Erythroblast (primary cell): Measurements from ENCODE around the gene SMIM32.

Experiments used
- GATA1 ChIP-seq: IDR thresholded peaks from 2 replicates; pipeline ENCODE4 v1.6.1; 2011; ENCODE audit warnings: low read depth, mild to moderate bottlenecking, control low read depth, low read length, moderate library complexity
- POLR2A ChIP-seq: IDR thresholded peaks from 2 replicates; pipeline ENCODE4 v1.6.1; 2011; ENCODE audit warnings: mild to moderate bottlenecking, low read length

- TF ChIP-seq POLR2A, result no peak
- no peak for TF ChIP-seq GATA1
These were observed 1.6 kb upstream of the SMIM32 start for GRCh38 chr5:136194576-136194975.
